Right atrium auricular region (tissue), 2 donors: Measurements from ENCODE around the gene CAPG. TPM values are rescaled to one million over a fixed set of nuclear protein-coding genes. Genes with fewer than 3 reads are reported as not detected.

Experiments
- DNase-seq: peaks from one replicate; pipeline ENCODE4 v3.0.0-alpha.2; 2019; ENCODE audit warnings: low spot score
- H3K27ac ChIP-seq, 2 donors: fragments of 200-600 bp; sonication (generic); 1 replicate in 1 of 2; 2 replicates in 1 of 2; pipeline ENCODE4 v1.5.1; 2016 to 2019
- H3K27me3 ChIP-seq, 2 donors: fragments of 200-600 bp; sonication (generic); one replicate each; pipeline versions ENCODE4 v1.5.1 to v1.6.0; 2017 to 2019
- H3K36me3 ChIP-seq: fragments of 200-600 bp; sonication (generic); one replicate; pipeline ENCODE4 v1.5.1; 2016
- H3K4me1 ChIP-seq, 2 donors: fragments of 200-600 bp; sonication (generic); one replicate each; pipeline versions ENCODE4 v1.5.1 to v1.6.0; 2017 to 2019
- H3K4me3 ChIP-seq, 2 donors: fragments of 200-600 bp; sonication (generic); 1 replicate in 1 of 2; 2 replicates in 1 of 2; pipeline ENCODE4 v1.5.1; 2017 to 2019; ENCODE audit warnings: mild to moderate bottlenecking in 1 of 2, moderate library complexity in 1 of 2
- H3K9me3 ChIP-seq, 2 donors: fragments of 200-600 bp; sonication (generic); one replicate each; pipeline ENCODE4 v1.5.1; 2019
- total RNA-seq, 2 donors: library from RNA; depleted of rRNA; stranded (reverse); fragments of >200 nt; gene quantifications; one replicate each; pipeline ENCODE4 v1.1.0, GENCODE V29; 2016
- TF ChIP-seq, protein P1 (sequence below), 2 donors: fragments of 200-600 bp; sonication (generic); IDR thresholded peaks; one replicate each; pipeline ENCODE4 v1.5.1; 2019; ENCODE audit warnings: antibody characterized with exemption in 2 of 2

Gene CAPG
- total RNA-seq, 2 donors from 2014 or later = 8.7 to 43.4 TPM

DNA sequence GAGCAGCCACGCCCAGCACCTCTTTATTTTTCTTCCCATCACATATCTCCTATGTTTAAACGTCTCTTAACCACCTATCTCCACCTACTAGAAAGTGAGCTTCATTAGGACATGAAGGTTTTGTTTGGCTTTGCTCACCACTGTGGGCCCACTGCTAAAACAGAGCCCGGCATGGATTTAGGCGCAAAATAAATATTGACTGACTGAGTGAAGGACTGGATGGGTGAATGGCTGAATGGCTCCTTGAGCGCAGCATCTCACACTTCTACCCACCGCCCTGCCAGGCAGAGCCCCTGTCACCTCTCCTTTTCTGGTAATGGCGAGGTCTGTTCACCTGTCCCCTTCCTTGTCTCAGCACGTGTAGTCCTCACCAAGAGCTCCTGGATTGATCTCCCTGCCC lies 10.1 kb downstream of the CAPG start:
- Histone ChIP-seq H3K36me3 (no peaks in the 10 kb centered on the region), H3K27me3 (no peaks in the 10 kb centered on the region), H3K4me3 (no peak overlapping the region), H3K27ac (no peak overlapping the region), H3K9me3 (peaks cover 0 to 13% of the 10 kb centered on the region in 2 donors), H3K4me1 (no peaks in the 10 kb centered on the region)
- TF ChIP-seq, protein P1, sequence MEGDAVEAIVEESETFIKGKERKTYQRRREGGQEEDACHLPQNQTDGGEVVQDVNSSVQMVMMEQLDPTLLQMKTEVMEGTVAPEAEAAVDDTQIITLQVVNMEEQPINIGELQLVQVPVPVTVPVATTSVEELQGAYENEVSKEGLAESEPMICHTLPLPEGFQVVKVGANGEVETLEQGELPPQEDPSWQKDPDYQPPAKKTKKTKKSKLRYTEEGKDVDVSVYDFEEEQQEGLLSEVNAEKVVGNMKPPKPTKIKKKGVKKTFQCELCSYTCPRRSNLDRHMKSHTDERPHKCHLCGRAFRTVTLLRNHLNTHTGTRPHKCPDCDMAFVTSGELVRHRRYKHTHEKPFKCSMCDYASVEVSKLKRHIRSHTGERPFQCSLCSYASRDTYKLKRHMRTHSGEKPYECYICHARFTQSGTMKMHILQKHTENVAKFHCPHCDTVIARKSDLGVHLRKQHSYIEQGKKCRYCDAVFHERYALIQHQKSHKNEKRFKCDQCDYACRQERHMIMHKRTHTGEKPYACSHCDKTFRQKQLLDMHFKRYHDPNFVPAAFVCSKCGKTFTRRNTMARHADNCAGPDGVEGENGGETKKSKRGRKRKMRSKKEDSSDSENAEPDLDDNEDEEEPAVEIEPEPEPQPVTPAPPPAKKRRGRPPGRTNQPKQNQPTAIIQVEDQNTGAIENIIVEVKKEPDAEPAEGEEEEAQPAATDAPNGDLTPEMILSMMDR (IDR thresholded peaks at IDR 0.05) = no peak
- DNase-seq = no peak

DNA sequence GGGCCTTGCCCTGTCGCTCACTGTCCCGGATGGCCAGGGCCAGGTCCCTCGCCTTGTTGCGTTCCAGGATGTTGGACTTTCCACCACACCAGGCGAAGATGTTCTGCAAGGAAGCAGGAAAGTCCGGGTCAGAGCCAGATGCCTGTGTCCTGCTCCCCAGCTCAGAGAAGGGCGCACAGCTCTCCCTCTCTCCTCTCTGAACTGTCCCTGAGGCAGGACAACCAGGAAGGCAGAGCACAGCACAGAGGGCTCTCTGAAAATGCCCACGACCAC lies 11.0 kb downstream of the CAPG start:
- Histone ChIP-seq H3K4me3 (no peak overlapping the region), H3K36me3 (no peaks in the 10 kb centered on the region)

DNA sequence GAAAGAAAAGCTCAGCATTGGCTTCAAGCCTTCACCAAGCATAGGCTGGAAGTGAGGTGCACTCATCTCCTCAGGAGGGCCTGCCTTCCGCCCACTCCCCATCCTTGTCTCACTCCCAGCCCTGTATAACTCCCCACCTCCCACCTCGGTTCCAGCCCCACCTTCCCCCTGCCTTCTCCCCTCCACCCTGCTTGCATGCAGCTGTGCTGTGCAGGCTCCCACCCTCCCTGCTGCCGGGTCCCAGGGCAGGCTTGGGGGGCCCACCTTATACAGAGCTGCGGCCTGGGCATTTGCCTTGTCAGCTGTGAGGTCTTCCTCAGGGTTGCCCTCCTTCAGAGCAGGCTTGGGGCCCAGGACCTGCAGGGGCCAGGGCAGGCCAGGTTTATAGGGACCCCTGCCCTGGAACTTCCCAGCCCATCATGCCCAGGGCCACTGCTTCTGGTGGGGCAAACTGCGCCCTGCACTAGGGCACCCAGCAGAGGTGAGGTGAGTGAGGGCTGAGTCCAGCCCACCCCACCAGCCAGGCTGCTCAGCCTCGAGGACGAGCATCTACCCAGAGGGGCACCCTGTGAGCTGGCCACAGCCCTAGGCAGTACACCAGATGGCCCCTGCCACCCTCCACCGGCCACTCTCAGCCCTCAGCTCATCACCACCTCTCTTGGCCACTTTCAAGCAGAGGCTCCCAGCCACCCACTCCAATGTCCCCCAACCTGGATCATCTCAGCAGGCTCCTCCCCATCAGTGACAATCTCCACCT lies 11.6 kb downstream of the CAPG start:
- no peak overlapping the region for H3K27ac ChIP-seq
- DNase-seq = no peak
- peaks cover 0 to 4% of the 10 kb centered on the region in 2 donors for H3K9me3 ChIP-seq
- H3K36me3 ChIP-seq = no peaks in the 10 kb centered on the region
- TF ChIP-seq, protein P1 (IDR thresholded peaks at IDR 0.05) = no peak
- no peaks in the 10 kb centered on the region for H3K4me1 ChIP-seq
- no peaks in the 10 kb centered on the region for H3K27me3 ChIP-seq
- no peak overlapping the region for H3K4me3 ChIP-seq

More for the DNA sequence above, 11.0 kb downstream of the CAPG start:
- no peaks in the 10 kb centered on the region for H3K4me1 ChIP-seq
- TF ChIP-seq, protein P1 (IDR thresholded peaks at IDR 0.05) = no peak
- no peak overlapping the region for H3K27ac ChIP-seq
- H3K27me3 ChIP-seq = no peaks in the 10 kb centered on the region
- H3K9me3 ChIP-seq = peaks cover 0 to 10% of the 10 kb centered on the region in 2 donors
- DNase-seq = no peak

DNA sequence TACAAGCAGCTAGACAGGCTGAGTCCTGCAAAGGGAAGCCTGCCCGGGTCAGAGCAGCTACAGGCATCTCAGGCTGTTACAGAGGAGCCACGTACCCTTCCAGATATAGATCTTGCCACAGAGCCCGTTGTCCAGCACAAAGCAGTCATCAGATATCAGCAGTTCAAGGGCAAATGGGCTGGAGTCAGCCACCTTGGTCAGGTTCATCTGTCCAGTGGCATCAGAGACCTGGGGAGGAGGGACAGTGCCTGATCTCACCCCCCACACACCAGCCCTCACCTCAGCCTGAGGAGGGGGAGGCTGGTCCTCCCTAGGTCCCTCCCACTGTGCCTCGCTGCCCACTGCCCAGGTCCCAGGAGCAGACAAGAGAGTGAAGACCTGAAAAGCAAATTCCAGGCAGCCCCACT lies 12.2 kb downstream of the CAPG start:
- DNase-seq = no peak
- Histone ChIP-seq H3K9me3 (no peaks in the 10 kb centered on the region), H3K36me3 (no peaks in the 10 kb centered on the region), H3K4me3 (no peak overlapping the region), H3K4me1 (no peaks in the 10 kb centered on the region), H3K27ac (no peak overlapping the region), H3K27me3 (no peaks in the 10 kb centered on the region)
- TF ChIP-seq, protein P1 (IDR thresholded peaks at IDR 0.05) = no peak

DNA sequence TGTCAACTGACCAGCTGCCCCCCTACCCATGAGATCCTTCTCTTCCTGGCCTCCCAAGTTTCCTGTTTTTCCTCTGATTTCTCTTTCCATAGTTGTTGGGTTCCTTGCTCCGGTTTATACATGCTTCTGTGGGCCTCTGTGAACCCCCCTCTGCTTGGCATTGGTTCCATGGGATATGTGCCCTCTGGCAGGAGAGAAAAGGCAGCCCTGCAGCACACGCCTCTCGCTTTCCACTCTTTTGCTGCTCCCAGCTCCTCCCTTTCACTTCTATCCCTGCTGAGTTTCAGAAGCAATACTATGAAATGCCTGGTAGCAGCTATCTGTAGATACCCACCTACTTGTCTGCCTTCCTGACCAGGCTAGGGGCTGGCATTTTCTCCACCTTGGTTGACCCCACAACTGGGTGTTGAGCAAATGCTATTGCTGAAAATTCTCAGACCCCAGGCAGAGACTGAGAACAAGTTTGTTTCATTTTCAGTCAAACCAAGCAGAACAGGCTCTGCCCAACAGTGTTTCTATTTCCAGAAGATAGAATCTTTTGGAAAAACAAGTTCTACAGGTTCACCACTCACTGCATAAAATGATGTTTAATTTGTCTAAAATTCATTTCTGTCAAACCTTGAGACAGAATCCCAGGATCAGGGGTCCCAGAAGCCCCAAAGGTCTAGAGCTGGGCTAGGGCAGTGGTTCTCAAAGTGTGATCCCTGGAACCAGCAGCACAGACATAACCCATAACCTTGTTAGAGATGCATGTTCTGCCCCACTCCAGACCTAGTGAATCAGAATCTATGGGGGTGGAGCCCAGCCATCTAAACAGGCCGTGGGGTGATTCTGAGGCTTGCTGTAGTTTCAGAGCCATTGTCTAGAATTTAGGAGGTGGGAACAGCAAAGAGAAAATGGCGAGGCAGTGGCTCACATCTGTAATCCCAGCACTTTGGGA lies 13.4 kb downstream of the CAPG start:
- no peaks in the 10 kb centered on the region for H3K36me3 ChIP-seq

More for the DNA sequence above, 13.4 kb downstream of the CAPG start:
- DNase-seq = no peak
- Histone ChIP-seq H3K4me1 (no peaks in the 10 kb centered on the region), H3K9me3 (no peaks in the 10 kb centered on the region), H3K4me3 (no peak overlapping the region), H3K27ac (no peak overlapping the region), H3K27me3 (no peaks in the 10 kb centered on the region)
- TF ChIP-seq, protein P1 (IDR thresholded peaks at IDR 0.05) = no peak
